Sigmoid colon (tissue), 4 donors: ENCODE data around the gene GRAP2.

Experiments
- EP300 ChIP-seq, 4 donors: sonication (generic); formaldehyde crosslinking; IDR thresholded peaks; one replicate each; pipeline ENCODE4 v1.6.1; 2017; ENCODE audit warnings: antibody characterized with exemption in 4 of 4
- POLR2A ChIP-seq, 2 donors: fragments of 450-650 bp; IDR thresholded peaks; one replicate each; pipeline ENCODE4 v1.6.1; 2016; ENCODE audit warnings: antibody characterized with exemption in 2 of 2, mild to moderate bottlenecking in 2 of 2, moderate library complexity in 2 of 2
- POLR2AphosphoS5 ChIP-seq, 4 donors: sonication (generic); formaldehyde crosslinking; IDR thresholded peaks; one replicate each; pipeline ENCODE4 v1.6.1; 2017; ENCODE audit warnings: antibody characterized with exemption in 4 of 4
- TF ChIP-seq, protein P1 (sequence below), 4 experiments: fragments of 450-650 bp in 3 of 4; fragments of 200-600 bp in 1 of 4; IDR thresholded peaks; one replicate each; pipeline ENCODE4 v1.5.1; 2016 to 2019; ENCODE audit warnings: antibody characterized with exemption in 4 of 4, mild to moderate bottlenecking in 3 of 4, moderate library complexity in 2 of 4

DNA sequence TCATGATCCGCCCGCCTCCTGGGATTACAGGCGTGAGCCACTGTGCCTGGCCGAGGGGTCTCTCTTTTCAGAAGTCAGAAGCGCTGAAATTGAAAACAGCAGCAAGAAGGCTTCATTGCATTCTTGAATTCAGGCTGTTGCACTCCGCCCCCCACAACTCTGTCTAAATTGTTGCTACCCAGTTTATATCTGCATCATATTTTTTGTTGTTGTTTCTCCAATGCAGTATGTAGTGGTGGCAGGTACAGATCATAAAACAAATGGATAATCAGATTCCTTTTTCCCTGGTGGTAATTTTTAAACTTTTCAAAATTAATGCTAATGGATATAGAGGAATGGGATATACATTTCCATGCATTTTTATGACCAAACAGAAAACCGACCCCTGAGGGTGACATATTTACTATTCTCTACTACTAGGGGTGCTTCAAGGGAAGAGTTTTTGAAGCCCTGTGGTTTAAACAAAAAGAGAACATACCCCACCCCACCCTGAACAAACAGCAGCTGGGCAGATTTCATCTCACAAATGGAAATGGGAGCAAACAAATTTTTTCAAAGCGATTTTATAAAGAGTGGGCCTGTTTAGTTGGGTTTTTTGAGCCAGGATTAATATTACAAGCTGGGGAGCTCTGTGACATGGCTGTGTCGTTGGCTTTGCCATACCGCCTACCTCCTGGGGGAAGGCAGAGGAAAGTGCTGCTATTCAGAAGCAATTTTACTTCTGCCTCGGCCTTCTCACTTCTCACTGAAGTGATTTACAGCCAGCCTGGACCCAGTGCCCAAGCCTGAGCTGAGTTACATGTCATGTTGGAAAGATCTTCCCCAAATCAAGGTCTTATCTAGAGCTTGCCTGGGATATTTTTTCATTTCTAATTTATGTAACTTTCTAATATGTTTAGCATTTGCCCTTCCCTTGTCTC lies 43.3 kb downstream of the GRAP2 start:
- TF ChIP-seq, protein P1, sequence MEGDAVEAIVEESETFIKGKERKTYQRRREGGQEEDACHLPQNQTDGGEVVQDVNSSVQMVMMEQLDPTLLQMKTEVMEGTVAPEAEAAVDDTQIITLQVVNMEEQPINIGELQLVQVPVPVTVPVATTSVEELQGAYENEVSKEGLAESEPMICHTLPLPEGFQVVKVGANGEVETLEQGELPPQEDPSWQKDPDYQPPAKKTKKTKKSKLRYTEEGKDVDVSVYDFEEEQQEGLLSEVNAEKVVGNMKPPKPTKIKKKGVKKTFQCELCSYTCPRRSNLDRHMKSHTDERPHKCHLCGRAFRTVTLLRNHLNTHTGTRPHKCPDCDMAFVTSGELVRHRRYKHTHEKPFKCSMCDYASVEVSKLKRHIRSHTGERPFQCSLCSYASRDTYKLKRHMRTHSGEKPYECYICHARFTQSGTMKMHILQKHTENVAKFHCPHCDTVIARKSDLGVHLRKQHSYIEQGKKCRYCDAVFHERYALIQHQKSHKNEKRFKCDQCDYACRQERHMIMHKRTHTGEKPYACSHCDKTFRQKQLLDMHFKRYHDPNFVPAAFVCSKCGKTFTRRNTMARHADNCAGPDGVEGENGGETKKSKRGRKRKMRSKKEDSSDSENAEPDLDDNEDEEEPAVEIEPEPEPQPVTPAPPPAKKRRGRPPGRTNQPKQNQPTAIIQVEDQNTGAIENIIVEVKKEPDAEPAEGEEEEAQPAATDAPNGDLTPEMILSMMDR (IDR thresholded peaks at IDR 0.05): no peak
- TF ChIP-seq POLR2A (IDR thresholded peaks at IDR 0.05) (no peak), POLR2AphosphoS5 (IDR thresholded peaks at IDR 0.05) (no peak), EP300 (IDR thresholded peaks at IDR 0.05) (no peak)
